H1 (cell line): ENCODE results near the gene ENDOG.

Experiments
- ASH2L ChIP-seq: fragments of 200-600, 300-600 bp; sonication (generic); IDR thresholded peaks from one replicate; pipeline ENCODE4 v1.7.1; 2017; ENCODE audit warnings: low read length
- CTCF ChIP-seq, 3 experiments: IDR thresholded peaks; 1 replicate in 2 of 3; 2 replicates in 1 of 3; pipeline versions ENCODE4 v1.5.1 to v1.6.1; 2011; ENCODE audit warnings: low read length in 3 of 3, mild to moderate bottlenecking in 3 of 3, inconsistent platforms in 2 of 3, low read depth in 1 of 3, moderate library complexity in 1 of 3; ENCODE audit not compliant: insufficient read depth in 1 of 3; ENCODE audit errors: control extremely low read depth in 1 of 3
- E2F6 ChIP-seq: IDR thresholded peaks from 2 replicates; pipeline ENCODE4 v1.6.1; 2012; ENCODE audit warnings: inconsistent platforms
- GABPA ChIP-seq: IDR thresholded peaks from 2 replicates; pipeline ENCODE4 v1.6.1; 2011; ENCODE audit warnings: mild to moderate bottlenecking, low read length, moderate library complexity, borderline replicate concordance; ENCODE audit not compliant: insufficient read depth
- GTF2F1 ChIP-seq: IDR thresholded peaks from 2 replicates; pipeline ENCODE4 v1.6.1; 2012; ENCODE audit warnings: low read depth, low read length, improper control_type of control experiment, borderline replicate concordance
- KDM1A ChIP-seq: fragments of 200-600, 300-600 bp; sonication (generic); IDR thresholded peaks from 2 replicates; pipeline ENCODE4 v1.7.1; 2016; ENCODE audit warnings: mild to moderate bottlenecking, low read length, borderline replicate concordance
- MAFK ChIP-seq: IDR thresholded peaks from 2 replicates; pipeline ENCODE4 v1.6.1; 2012; ENCODE audit warnings: low read depth, mild to moderate bottlenecking, improper control_type of control experiment, low read length
- POLR2A ChIP-seq, 2 experiments: IDR thresholded peaks; 1 replicate in 1 of 2; 2 replicates in 1 of 2; pipeline ENCODE4 v1.6.1; 2011; ENCODE audit warnings: low read depth in 2 of 2, low read length in 2 of 2, mild to moderate bottlenecking in 2 of 2; ENCODE audit errors: control extremely low read depth in 1 of 2
- RAD21 ChIP-seq, 2 experiments: IDR thresholded peaks in 1 of 2; conservative IDR thresholded peaks in 1 of 2; 2 replicates each; pipeline ENCODE4 v1.6.1; 2011; ENCODE audit warnings: low read depth in 2 of 2, low read length in 2 of 2, improper control_type of control experiment in 1 of 2, inconsistent platforms in 1 of 2, mild to moderate bottlenecking in 1 of 2, moderate library complexity in 1 of 2
- SAP30 ChIP-seq: fragments of 300-600 bp; sonication (generic); IDR thresholded peaks from 2 replicates; pipeline ENCODE4 v1.7.1; 2012; ENCODE audit warnings: low read length, moderate library complexity, mild to moderate bottlenecking, inconsistent platforms; ENCODE audit not compliant: insufficient read depth, insufficient replicate concordance
- SIN3A ChIP-seq, 2 experiments: IDR thresholded peaks in 1 of 2; conservative IDR thresholded peaks in 1 of 2; 2 replicates each; pipeline ENCODE4 v1.6.1; 2011 to 2012; ENCODE audit warnings: low read length in 2 of 2, improper control_type of control experiment in 1 of 2, low read depth in 1 of 2, mild to moderate bottlenecking in 1 of 2
- SUZ12 ChIP-seq: fragments of 200-600 bp; sonication (generic); IDR thresholded peaks from 2 replicates; pipeline ENCODE4 v1.6.1; 2012; ENCODE audit warnings: mild to moderate bottlenecking, inconsistent platforms, low read length, moderate library complexity, mixed read lengths
- USF2 ChIP-seq: IDR thresholded peaks from 2 replicates; pipeline ENCODE4 v1.6.1; 2011; ENCODE audit warnings: low read length, improper control_type of control experiment

DNA sequence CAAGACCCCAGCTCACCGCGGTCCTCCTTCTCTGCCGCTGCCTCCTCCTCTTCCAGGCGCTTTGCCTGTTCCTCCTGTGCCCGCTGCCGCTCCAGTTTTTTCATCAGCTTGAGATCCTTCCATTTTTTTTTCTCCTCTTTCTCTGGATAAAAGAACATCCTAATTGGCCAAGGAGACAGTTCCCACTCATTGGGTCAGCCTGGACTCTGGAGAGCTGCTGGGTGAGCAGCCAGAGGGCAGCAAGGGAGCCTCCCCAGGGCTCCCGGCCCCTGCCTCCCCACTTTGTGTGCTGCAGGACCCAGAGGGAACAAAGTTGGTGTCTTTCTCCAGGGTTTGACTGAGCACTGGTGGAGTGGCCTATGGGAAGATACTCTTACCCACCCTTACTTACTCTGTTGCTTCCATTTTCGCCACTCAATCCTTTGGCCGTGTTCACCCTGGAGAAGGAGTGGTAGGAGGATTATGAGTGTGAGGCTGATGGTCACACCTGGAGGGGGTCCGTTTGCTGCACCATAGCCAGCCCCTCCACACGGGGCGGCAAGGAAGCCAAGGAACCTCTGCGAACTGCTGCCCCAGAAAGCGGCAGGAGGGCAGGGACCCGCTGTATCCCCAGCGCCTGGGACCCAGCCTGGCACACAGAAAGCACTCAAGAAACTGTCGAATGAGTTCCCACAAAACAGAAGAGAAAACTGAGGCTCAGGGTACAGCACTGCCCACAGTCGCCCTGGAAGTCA lies 10.6 kb downstream of the ENDOG start:
- TF ChIP-seq GTF2F1 = no peak
- no peak for TF ChIP-seq CTCF (IDR thresholded peaks at IDR 0.05; ENCODE audit: control extremely low read depth in 1 of 3, insufficient read depth in 1 of 3, low read depth in 1 of 3, low read length in 3 of 3)
- TF ChIP-seq E2F6 = no peak
- TF ChIP-seq GABPA = no peak
- no peak for TF ChIP-seq SUZ12
- TF ChIP-seq USF2 = no peak
- no peak for TF ChIP-seq SIN3A (conservative IDR thresholded peaks at IDR 0.05 in 1 of 2, IDR thresholded peaks at IDR 0.05 in 1 of 2; ENCODE audit: low read depth in 1 of 2, low read length in 2 of 2)
- no peak for TF ChIP-seq RAD21 (IDR thresholded peaks at IDR 0.05 in 1 of 2, conservative IDR thresholded peaks at IDR 0.05 in 1 of 2; ENCODE audit: low read depth in 2 of 2, low read length in 2 of 2)
- TF ChIP-seq SAP30 = no peak
- TF ChIP-seq KDM1A = no peak
- TF ChIP-seq MAFK = no peak
- TF ChIP-seq POLR2A (IDR thresholded peaks at IDR 0.05; ENCODE audit: control extremely low read depth in 1 of 2, low read depth in 2 of 2, low read length in 2 of 2) = no peak
- no peak for TF ChIP-seq ASH2L
